ENCODE results near the gene SHISA4. TPM values are rescaled to one million over a fixed set of nuclear protein-coding genes. Genes with fewer than 3 reads are reported as not detected.

The SHISA4 gene
- total and polyA plus RNA-seq, 2 of the 8 experiments (the other 6 are each of a cell fraction or from before 2014, with no cell fraction given): 7.8 to 28.9 TPM

GRCh38 chr1:201847150-201847549 lies 41.5 kb upstream of the SHISA4 start (continued):
- TF ChIP-seq CHD7 (IDR thresholded peaks at IDR 0.05; ENCODE audit: insufficient replicate concordance, low read length): no peak
- no peak for TF ChIP-seq BRCA1 (IDR thresholded peaks at IDR 0.05; ENCODE audit: low read depth, low read length)
- no peak for TF ChIP-seq POLR2AphosphoS5 (IDR thresholded peaks at IDR 0.05; ENCODE audit: low read depth, low read length)
- TF ChIP-seq EZH2 (IDR thresholded peaks at IDR 0.05; ENCODE audit: low read depth, low read length, severe bottlenecking): no peak
- TF ChIP-seq SRF (IDR thresholded peaks at IDR 0.05; ENCODE audit: low read depth, low read length): no peak

Data from H1 (cell line).